ENCODE measurements around the gene MZF1.

GRCh38 chr19:58515259-58515658 is 57.9 kb downstream of the MZF1 start:
- TF ChIP-seq EZH2 (IDR thresholded peaks at IDR 0.05; ENCODE audit: low read length, unreplicated experiment) (no peak), CTCF (conservative IDR thresholded peaks at IDR 0.05; ENCODE audit: low read depth, low read length) (no peak)
